Neural cell (in vitro differentiated cells): Measurements from ENCODE around the gene TCF12. TPM values are rescaled to one million over a fixed set of nuclear protein-coding genes. Genes with fewer than 3 reads are reported as not detected.
A peak's percentile ranks its signal among the peaks of the same experiment; 100 is the strongest.

Experiments used
- H2AFZ ChIP-seq: fragments of 200-600, 300-800 bp; sonication (generic), shearing (Covaris generic); 2 replicates; pipeline ENCODE4 v1.6.0; 2014; ENCODE audit warnings: low read depth, mild to moderate bottlenecking, antibody characterized with exemption, low read length, moderate library complexity
- H3F3A ChIP-seq: fragments of 200-600 bp; shearing (Covaris generic); 2 replicates; pipeline ENCODE4 v1.6.1; 2016; ENCODE audit warnings: mild to moderate bottlenecking, moderate library complexity, mixed read lengths, antibody characterized with exemption, low read length; ENCODE audit not compliant: insufficient read depth, poor library complexity, severe bottlenecking
- H3K27ac ChIP-seq: fragments of 200-600, 300-800 bp; sonication (generic), shearing (Covaris generic); 2 replicates; pipeline ENCODE4 v1.5.1; 2014; ENCODE audit warnings: mild to moderate bottlenecking, low read length, moderate library complexity
- H3K27me3 ChIP-seq: fragments of 300-800, 200-600 bp; sonication (generic), shearing (Covaris generic); 2 replicates; pipeline ENCODE4 v1.6.0; 2014; ENCODE audit warnings: mild to moderate bottlenecking, low read depth, low read length, moderate library complexity; ENCODE audit not compliant: insufficient read depth
- H3K36me3 ChIP-seq: fragments of 300-800, 200-600 bp; sonication (generic), shearing (Covaris generic); 2 replicates; pipeline ENCODE4 v1.5.1; 2014; ENCODE audit warnings: mild to moderate bottlenecking, antibody characterized with exemption, low read length, moderate library complexity; ENCODE audit not compliant: insufficient read depth
- H3K4me2 ChIP-seq: fragments of 300-800, 200-600 bp; sonication (generic), shearing (Covaris generic); 2 replicates; pipeline ENCODE4 v1.6.0; 2014; ENCODE audit warnings: mild to moderate bottlenecking, low read length
- H3K4me3 ChIP-seq: fragments of 300-800, 200-600 bp; sonication (generic), shearing (Covaris generic); 2 replicates; pipeline ENCODE4 v1.5.1; 2014; ENCODE audit warnings: mild to moderate bottlenecking, low read length, moderate library complexity
- H3K79me2 ChIP-seq: fragments of 200-600 bp; shearing (Covaris generic); replicated peaks from 2 replicates; pipeline ENCODE4 v1.6.0; 2014; ENCODE audit warnings: mild to moderate bottlenecking, low read length, moderate library complexity; ENCODE audit not compliant: insufficient read depth
- H3K9ac ChIP-seq: fragments of 300-800, 200-600 bp; sonication (generic), shearing (Covaris generic); 2 replicates; pipeline ENCODE4 v1.6.1; 2016; ENCODE audit warnings: mild to moderate bottlenecking, low read length, mixed read lengths
- H3K9me2 ChIP-seq: fragments of 200-600 bp; shearing (Covaris generic); 2 replicates; pipeline ENCODE4 v1.6.1; 2016; ENCODE audit warnings: mild to moderate bottlenecking, low read length, mixed read lengths; ENCODE audit not compliant: insufficient read depth
- H3K9me3 ChIP-seq: fragments of 200-600, 300-800 bp; sonication (generic), shearing (Covaris generic); 2 replicates; pipeline ENCODE4 v1.6.1; 2016; ENCODE audit warnings: mild to moderate bottlenecking, mixed run types, low read length, moderate library complexity, mixed read lengths
- H4K20me1 ChIP-seq: fragments of 200-600 bp; shearing (Covaris generic); 2 replicates; pipeline ENCODE4 v1.6.1; 2016; ENCODE audit warnings: mild to moderate bottlenecking, mixed run types; ENCODE audit not compliant: insufficient read depth
- CTCF ChIP-seq: fragments of 450-650 bp; IDR thresholded peaks from 2 replicates; pipeline ENCODE4 v1.5.1; 2014; ENCODE audit warnings: antibody characterized with exemption, mild to moderate bottlenecking, moderate library complexity; ENCODE audit not compliant: poor library complexity, severe bottlenecking
- EP300 ChIP-seq: fragments of 450-650 bp; conservative IDR thresholded peaks from 2 replicates; pipeline ENCODE4 v1.6.1; 2014; ENCODE audit warnings: antibody characterized with exemption, mild to moderate bottlenecking, moderate library complexity; ENCODE audit not compliant: poor library complexity, severe bottlenecking
- EZH2 ChIP-seq: fragments of 200-600, 300-800 bp; shearing (Covaris generic), sonication (generic); IDR thresholded peaks from 2 replicates; pipeline ENCODE4 v1.6.1; 2014; ENCODE audit warnings: antibody characterized with exemption, low read length, borderline replicate concordance, mild to moderate bottlenecking; ENCODE audit not compliant: insufficient read depth, poor library complexity, severe bottlenecking
- MXI1 ChIP-seq: fragments of 450-650 bp; conservative IDR thresholded peaks from 2 replicates; pipeline ENCODE4 v1.6.1; 2014; ENCODE audit warnings: antibody characterized with exemption, mild to moderate bottlenecking; ENCODE audit not compliant: poor library complexity, severe bottlenecking
- POLR2AphosphoS5 ChIP-seq: IDR thresholded peaks from 2 replicates; pipeline ENCODE4 v1.6.1; 2012
- RAD21 ChIP-seq: fragments of 450-650 bp; conservative IDR thresholded peaks from 2 replicates; pipeline ENCODE4 v1.6.1; 2014; ENCODE audit warnings: antibody characterized with exemption, mild to moderate bottlenecking, moderate library complexity
- REST ChIP-seq: IDR thresholded peaks from 2 replicates; pipeline ENCODE4 v1.6.1; 2012; ENCODE audit warnings: borderline replicate concordance
- SMC3 ChIP-seq: fragments of 450-650 bp; conservative IDR thresholded peaks from 2 replicates; pipeline ENCODE4 v1.6.1; 2014; ENCODE audit warnings: antibody characterized with exemption, mild to moderate bottlenecking, moderate library complexity; ENCODE audit not compliant: poor library complexity
- TAF1 ChIP-seq: IDR thresholded peaks from 2 replicates; pipeline ENCODE4 v1.6.1; 2012; ENCODE audit warnings: low read depth
- polyA plus RNA-seq: library from polyadenylated mRNA; depleted of rRNA; stranded (reverse); fragments of >200 nt; gene quantifications from 2 replicates; pipeline ENCODE4 v1.2.3, GENCODE V29; 2014

TCF12 gene
- polyA plus RNA-seq, 1 donor from 2014 or later, result 52.7 TPM

- Histone ChIP-seq H3K4me2 (peak overlapping the region; percentile 91), H3K9me3 (no peaks in the 10 kb centered on the region), H3K36me3 (no peaks in the 10 kb centered on the region), H3K27ac (peak overlapping the region; percentile 71), H3K4me3 (peak overlapping the region; percentile 80), H3F3A (peaks cover 9% of the 10 kb centered on the region), H3K79me2 (no peaks in the 10 kb centered on the region), H2AFZ (peak overlapping the region; percentile 96), H3K9ac (peak overlapping the region; percentile 85), H4K20me1 (no peaks in the 10 kb centered on the region), H3K9me2 (no peaks in the 10 kb centered on the region), H3K27me3 (no peaks in the 10 kb centered on the region)
- TF ChIP-seq REST (peak; percentile 16), EP300 (peak; percentile 88), POLR2AphosphoS5 (peak; percentile 65), CTCF (no peak), TAF1 (peak; percentile 69), RAD21 (peak; percentile 47), SMC3 (peak; percentile 62), MXI1 (peak; percentile 60), EZH2 (no peak)
These were observed 31.3 kb upstream of the TCF12 start for GRCh38 chr15:56886932-56887781.

DNA sequence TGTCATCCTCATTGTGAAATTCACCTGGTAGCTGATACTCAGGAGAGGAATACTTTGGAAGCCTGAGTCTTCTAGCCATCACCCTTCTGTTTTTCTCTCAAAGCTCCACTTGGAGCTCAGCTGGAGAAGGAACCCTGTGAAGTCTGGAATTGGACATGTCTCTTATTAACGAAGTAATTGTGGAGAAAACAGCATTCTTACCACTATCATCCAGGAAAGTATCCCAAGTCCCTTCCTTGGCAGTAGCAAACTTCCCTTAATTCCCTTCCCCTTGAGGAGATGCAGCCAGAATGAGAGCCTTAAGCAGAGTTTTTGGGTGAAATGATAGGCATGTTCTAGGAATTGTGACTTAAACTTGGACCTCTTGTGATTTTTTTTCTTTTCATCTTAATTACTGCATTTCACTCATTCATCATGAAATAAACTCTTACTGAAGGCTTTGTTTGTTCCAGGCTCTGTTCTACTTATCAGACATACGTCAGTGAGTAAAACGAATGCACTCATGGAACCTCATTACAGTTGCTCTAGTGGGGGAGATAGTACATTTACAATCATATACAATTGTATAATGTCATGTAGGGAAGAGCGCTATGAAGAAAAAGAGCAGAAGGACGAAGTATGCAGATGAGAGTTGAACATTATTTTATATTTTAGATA, 30.5 kb upstream of the TCF12 start:
- TF ChIP-seq EZH2, result no peak
- TF ChIP-seq SMC3, result no peak
- TF ChIP-seq CTCF, result no peak
- TF ChIP-seq TAF1, result no peak
- TF ChIP-seq EP300, result no peak
- no peak for TF ChIP-seq POLR2AphosphoS5
- no peak for TF ChIP-seq MXI1
- no peak for TF ChIP-seq RAD21
- TF ChIP-seq REST, result no peak
- H2AFZ ChIP-seq, result peak overlapping the region; percentile 96
- H3K9ac ChIP-seq, result peak overlapping the region; percentile 85

More for the DNA sequence above, 30.5 kb upstream of the TCF12 start:
- H4K20me1 ChIP-seq, result no peaks in the 10 kb centered on the region
- H3F3A ChIP-seq, result peaks cover 13% of the 10 kb centered on the region
- H3K4me2 ChIP-seq, result peak overlapping the region; percentile 91
- no peaks in the 10 kb centered on the region for H3K36me3 ChIP-seq
- H3K79me2 ChIP-seq, result no peaks in the 10 kb centered on the region
- no peaks in the 10 kb centered on the region for H3K9me2 ChIP-seq
- no peaks in the 10 kb centered on the region for H3K9me3 ChIP-seq
- no peaks in the 10 kb centered on the region for H3K27me3 ChIP-seq
- peak overlapping the region; percentile 80 for H3K4me3 ChIP-seq
- peak overlapping the region; percentile 71 for H3K27ac ChIP-seq
